Epidermal melanocyte (primary cell): Measurements from ENCODE around the gene DICER1.

Source experiments
- DNase-seq: peaks from one replicate; pipeline ENCODE4 v3.0.0; 2011; ENCODE audit warnings: low spot score; ENCODE audit not compliant: insufficient read length

DICER1 gene

GRCh38 chr14:95062220-95062619, 95.1 kb downstream of the DICER1 start:
- DNase-seq, result no peak

GRCh38 chr14:95061317-95062093, 95.8 kb downstream of the DICER1 start:
- no peak for DNase-seq

- no peak for DNase-seq
Measured at GRCh38 chr14:95059126-95059525, 98.2 kb downstream of the DICER1 start.

DNA sequence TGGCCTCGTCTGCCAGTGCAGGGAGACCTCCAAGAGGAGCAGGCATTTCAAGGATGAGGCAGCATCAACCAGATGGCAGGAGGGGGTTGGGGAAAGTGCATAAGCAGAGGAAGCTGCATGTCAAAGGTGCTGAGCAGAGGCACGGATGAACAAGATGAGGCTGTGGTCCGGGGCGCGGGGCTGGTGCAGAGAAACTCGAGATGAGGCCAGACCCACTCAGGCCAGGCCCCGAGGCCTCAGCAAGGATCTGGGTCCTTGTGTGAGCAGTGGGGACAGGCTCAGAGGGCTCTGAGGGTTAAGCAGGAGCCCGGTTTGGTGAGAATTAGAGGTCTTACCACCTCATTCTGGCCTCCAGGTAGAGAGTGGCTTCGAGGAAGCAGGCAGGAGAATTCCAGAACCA, 98.8 kb downstream of the DICER1 start:
- DNase-seq, result no peak

DNA sequence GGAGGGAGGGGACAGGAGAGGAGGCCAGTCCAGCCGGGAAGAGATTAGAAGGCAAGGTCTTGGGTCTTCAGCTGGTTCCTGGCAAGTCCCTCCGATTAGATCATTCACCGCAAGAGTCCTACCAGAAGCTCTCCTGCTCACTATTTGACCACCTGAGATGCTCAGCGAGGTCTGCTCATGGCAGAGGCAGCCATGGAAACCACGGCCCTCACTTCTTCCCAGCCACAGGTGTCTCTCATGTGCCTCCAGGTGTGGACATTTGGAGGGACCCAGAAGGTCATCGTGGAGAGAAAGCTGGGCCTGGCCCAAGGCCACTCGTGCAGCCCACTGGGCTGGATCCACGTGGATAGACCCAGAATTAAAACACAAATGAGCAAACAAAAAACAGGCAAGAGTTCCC, 99.5 kb downstream of the DICER1 start:
- no peak for DNase-seq

DNA sequence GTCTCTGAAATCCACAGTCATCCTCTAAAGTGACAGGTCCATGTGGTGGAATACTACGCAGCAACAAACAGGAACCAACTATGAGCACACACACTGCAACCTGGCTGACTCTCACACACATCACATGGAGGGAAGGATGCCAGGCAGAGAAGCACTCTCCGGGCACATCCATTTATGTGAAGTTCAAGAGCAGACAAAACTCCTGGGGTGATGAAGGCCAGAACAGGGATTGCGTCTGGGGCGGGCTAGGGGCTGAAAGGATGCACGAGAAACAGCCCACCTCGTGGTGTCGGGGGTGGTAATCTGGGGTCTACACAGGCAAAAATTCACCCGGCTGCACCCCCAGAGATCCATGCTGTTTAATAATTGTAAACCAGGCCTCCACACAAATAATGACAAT, 100.2 kb downstream of the DICER1 start:
- DNase-seq, result no peak

DNA sequence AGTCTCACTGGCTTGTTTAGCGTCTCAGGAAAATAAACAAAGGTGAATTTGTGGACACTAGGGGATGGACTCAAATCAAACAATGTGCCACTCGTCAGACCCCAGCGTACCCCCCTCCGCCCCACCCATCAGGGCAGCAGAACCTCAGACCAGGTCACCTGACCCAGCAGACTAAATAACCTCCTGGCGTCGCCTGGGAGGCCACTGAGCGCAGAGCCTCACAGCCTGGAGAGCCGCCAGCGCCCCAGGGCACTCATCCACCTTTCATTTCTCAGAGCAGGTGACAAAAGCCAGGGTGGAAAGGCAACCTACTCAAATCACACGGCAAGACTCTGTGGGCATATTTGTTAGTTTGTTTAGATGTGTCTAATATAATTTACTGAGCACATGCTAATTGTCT, 100.9 kb downstream of the DICER1 start:
- no peak for DNase-seq

DNA sequence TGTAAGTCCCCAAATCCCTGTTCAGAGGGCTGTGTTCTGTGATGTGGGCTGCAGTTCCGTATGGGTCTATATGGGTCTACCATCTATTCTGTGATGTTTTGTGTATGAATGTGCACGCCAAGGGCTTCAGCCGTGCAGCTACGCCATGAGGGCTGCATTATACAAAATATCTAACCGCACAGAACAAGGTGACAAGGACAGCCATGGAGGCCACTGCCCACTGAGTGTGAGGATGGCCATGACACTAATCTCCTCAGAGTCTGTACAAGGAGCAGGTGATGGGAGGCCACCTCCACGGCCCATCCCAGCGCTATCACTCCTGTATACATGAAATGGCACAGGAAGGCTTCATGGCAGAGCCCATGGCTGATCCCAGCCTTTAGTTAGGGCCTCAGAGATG, 102.0 kb downstream of the DICER1 start:
- no peak for DNase-seq

DNA sequence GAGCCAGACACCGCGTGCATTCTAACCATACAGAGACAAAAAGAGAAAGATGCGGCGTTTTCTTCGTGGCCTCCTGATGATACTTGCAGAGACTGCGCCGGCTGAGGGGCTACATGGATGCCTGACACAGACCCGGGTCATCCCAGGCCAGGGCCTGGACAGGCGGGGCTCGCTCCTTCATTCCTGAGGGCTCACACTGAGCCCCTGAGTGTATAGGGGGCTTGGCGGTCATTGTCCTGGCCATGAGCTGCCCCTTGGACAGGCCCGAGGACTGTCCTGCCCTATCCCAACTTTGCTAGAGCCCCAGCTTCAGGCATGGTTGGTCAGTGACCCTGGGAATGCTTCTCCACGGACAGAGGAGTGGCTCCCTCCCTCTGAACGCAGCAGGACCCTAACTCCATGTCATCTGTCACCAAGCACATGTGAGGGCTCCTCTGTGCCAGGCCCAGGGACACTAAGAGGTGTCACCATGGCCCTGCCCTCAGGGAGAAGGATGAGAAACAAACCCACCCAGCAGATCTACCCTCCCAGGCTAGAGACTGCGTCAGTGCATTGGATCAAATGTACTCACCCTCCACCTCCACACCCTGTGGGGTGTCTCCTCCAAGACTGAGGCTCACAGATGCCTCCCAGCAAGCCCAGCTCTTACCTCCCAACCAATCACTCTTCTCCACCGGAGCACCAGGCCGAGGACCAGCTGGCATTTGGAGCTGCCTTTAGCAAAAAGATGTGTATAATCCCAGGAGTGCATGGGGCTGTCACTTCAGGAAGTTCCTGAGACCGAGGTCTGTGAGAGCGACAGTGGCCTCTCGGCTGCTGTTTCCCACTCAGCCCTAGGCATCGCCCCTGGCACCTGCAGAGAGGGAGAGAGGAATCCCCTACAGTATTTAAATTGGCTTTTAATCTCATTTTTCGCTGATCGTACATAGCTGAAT, 102.7 kb downstream of the DICER1 start:
- no peak for DNase-seq

- DNase-seq, result no peak
Measured at GRCh38 chr14:95052016-95052585, 105.2 kb downstream of the DICER1 start.

DNA sequence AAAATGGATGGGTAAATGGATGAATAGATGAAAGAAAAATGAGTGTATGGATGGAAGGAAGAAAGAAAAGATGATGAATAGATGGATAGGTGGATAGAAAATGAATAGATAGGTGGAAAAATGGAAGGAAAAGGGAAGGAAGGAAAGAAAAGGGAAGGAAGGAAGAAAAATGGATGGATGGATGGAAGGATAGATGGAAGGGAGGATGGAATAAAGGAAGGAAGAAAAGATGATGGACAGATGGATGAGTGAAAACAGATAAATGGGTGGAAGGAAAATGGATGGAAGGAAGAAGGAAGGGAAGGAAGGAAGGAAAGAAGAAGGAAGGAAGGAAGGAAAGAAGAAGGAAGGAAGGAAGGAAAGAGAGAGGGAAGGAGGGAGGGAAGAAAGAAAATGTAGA, 107.4 kb downstream of the DICER1 start:
- no peak for DNase-seq

DNA sequence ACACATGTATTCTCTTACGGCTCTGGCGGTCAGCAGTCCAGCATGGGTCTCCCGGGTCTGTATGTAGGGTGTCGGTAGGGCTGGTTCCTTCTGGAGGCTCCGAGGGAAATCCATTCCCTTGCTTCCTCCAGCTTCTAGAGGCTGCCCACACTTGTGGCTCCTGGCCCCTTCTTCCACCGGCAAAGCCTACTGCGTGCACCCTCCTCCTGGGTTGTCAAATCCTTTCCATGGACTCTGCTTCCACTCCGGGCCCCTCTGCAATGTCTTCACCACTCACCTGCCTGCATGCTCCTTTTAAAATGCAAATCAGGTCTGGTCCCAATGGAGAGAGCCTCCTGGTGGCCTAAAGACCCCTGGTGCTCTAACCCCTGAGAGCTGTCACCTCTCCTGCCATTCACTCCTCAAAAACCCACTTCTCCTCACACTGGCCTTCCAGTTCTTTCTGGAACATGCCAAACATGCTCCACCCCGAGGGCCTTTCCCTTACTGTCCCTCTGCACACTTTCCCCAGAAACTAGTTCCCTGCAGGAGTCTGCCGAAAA, 108.5 kb downstream of the DICER1 start:
- no peak for DNase-seq

- no peak for DNase-seq
Measured at GRCh38 chr14:95047754-95048153, 109.6 kb downstream of the DICER1 start.

- no peak for DNase-seq
Measured at GRCh38 chr14:95046711-95047681, 110.3 kb downstream of the DICER1 start.

DNA sequence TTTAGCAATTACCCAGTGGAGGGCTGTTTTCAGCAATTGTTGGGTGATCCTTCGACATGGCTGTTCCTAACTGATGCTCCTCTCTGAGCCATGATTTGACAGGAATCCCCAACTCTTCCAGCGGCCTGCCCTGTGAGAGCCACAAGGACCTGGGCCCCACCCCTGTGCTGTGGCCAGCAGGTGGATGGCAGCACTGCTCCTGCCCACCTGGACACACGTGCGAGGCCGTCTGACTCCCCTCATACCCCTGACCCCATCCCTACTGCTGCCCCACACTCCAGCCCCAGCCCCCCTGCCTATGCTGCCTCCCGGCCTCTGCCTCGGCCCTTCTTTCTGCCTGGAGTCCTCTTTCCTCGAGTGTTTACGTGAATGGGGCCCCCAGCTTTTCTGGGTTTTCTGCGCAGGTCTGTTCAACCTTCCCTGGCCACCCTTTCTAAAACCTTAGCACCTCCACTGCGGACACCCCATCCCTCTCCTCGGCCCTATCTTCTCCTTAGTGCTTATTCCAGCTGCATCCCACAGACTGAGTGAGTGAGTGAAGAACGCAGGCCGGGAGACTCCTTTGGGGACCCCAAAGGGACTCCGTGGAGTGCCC, 111.4 kb downstream of the DICER1 start:
- no peak for DNase-seq

GRCh38 chr14:95045106-95045701, 112.1 kb downstream of the DICER1 start:
- no peak for DNase-seq

- DNase-seq, result no peak
Measured at GRCh38 chr14:95044463-95045105, 112.7 kb downstream of the DICER1 start.

GRCh38 chr14:95043732-95044462, 113.4 kb downstream of the DICER1 start:
- no peak for DNase-seq

DNA sequence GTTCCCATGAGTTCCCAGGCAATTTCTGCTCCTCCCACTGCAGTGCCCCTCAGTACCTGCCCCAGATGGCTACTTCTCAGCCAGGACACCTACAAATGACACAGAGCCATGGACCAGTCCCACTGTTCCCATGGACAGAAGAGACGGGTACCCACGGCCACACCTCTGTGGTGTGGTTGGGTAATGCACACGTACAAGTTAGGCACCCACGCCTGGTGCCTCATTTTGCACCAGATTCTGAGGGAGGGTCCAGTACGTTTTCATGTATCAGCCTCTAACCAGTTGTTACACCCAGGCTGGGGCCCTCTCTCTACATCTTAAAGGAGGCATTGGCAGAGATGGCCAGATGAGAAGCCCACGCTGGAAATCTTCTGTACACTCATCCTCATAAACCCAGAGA, 114.0 kb downstream of the DICER1 start:
- no peak for DNase-seq
